SK-N-SH (cell line): Measurements from ENCODE around the gene SLC46A2.

Experiments
- RXRA ChIP-seq: IDR thresholded peaks from 2 replicates; pipeline ENCODE4 v1.4.0; 2012; ENCODE audit warnings: low read depth, mild to moderate bottlenecking, borderline replicate concordance
- SMC3 ChIP-seq: IDR thresholded peaks from 2 replicates; pipeline ENCODE4 v1.6.1; 2012; ENCODE audit warnings: low read depth, low read length, improper control_type of control experiment
- ZBTB33 ChIP-seq: IDR thresholded peaks from 2 replicates; pipeline ENCODE4 v1.4.0; 2012; ENCODE audit warnings: low read depth, borderline replicate concordance
- TF ChIP-seq, protein P1 (sequence below): fragments of 200-600 bp; sonication (generic); IDR thresholded peaks from 2 replicates; pipeline ENCODE4 v1.6.1; 2017; ENCODE audit warnings: antibody characterized with exemption, mild to moderate bottlenecking, moderate library complexity

GRCh38 chr9:112873773-112874405, 16.8 kb downstream of the SLC46A2 start:
- no peak for TF ChIP-seq ZBTB33
- TF ChIP-seq SMC3, result no peak
- TF ChIP-seq, protein P1, sequence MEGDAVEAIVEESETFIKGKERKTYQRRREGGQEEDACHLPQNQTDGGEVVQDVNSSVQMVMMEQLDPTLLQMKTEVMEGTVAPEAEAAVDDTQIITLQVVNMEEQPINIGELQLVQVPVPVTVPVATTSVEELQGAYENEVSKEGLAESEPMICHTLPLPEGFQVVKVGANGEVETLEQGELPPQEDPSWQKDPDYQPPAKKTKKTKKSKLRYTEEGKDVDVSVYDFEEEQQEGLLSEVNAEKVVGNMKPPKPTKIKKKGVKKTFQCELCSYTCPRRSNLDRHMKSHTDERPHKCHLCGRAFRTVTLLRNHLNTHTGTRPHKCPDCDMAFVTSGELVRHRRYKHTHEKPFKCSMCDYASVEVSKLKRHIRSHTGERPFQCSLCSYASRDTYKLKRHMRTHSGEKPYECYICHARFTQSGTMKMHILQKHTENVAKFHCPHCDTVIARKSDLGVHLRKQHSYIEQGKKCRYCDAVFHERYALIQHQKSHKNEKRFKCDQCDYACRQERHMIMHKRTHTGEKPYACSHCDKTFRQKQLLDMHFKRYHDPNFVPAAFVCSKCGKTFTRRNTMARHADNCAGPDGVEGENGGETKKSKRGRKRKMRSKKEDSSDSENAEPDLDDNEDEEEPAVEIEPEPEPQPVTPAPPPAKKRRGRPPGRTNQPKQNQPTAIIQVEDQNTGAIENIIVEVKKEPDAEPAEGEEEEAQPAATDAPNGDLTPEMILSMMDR, result no peak
- no peak for TF ChIP-seq RXRA
